NOMO-1 treated with DMSO at 0.1 percent for 48 hours (cell line): ENCODE results near the gene CLPTM1L.
"Not testable (repeated sequence)": the region's sequence is repeated elsewhere in the genome, so short reads cannot be mapped to it uniquely, and the experiment has no call there.

ENCODE experiments used
- DNase-seq: peaks from one replicate; lab custom pipeline; 2025; ENCODE audit not compliant: unreplicated experiment; lab: John Stamatoyannopoulos, UW

Gene CLPTM1L

GRCh38 chr5:1293416-1294205 is 51.3 kb downstream of the CLPTM1L start:
- DNase-seq: no peak

- no peak for DNase-seq
Observed at GRCh38 chr5:1292846-1293415, 52.0 kb downstream of the CLPTM1L start.

GRCh38 chr5:1292139-1292538 is 52.8 kb downstream of the CLPTM1L start:
- no peak for DNase-seq

GRCh38 chr5:1291611-1292080 is 53.3 kb downstream of the CLPTM1L start:
- DNase-seq: no peak

- not testable (repeated sequence) for DNase-seq
Observed at GRCh38 chr5:1290956-1291355, 53.9 kb downstream of the CLPTM1L start.

GRCh38 chr5:1289559-1289958 is 55.3 kb downstream of the CLPTM1L start:
- not testable (repeated sequence) for DNase-seq

- no peak for DNase-seq
Observed at GRCh38 chr5:1288439-1289335, 56.2 kb downstream of the CLPTM1L start.

- no peak for DNase-seq
Observed at GRCh38 chr5:1285883-1286291, 59.0 kb downstream of the CLPTM1L start.

- DNase-seq: no peak
Observed at GRCh38 chr5:1285141-1285540, 59.8 kb downstream of the CLPTM1L start.

- not testable (repeated sequence) for DNase-seq
Observed at GRCh38 chr5:1284336-1284970, 60.4 kb downstream of the CLPTM1L start.

- not testable (repeated sequence) for DNase-seq
Observed at GRCh38 chr5:1283729-1284041, 61.2 kb downstream of the CLPTM1L start.

- DNase-seq: not testable (repeated sequence)
Observed at GRCh38 chr5:1282993-1283728, 61.7 kb downstream of the CLPTM1L start.

GRCh38 chr5:1282131-1282992 is 62.5 kb downstream of the CLPTM1L start:
- no peak for DNase-seq

GRCh38 chr5:1281038-1281882 is 63.6 kb downstream of the CLPTM1L start:
- DNase-seq: no peak

- no peak for DNase-seq
Observed at GRCh38 chr5:1280177-1281037, 64.5 kb downstream of the CLPTM1L start.

GRCh38 chr5:1279443-1280151 is 65.3 kb downstream of the CLPTM1L start:
- no peak for DNase-seq
